ENCODE measurements around the gene KCNN3.

DNA sequence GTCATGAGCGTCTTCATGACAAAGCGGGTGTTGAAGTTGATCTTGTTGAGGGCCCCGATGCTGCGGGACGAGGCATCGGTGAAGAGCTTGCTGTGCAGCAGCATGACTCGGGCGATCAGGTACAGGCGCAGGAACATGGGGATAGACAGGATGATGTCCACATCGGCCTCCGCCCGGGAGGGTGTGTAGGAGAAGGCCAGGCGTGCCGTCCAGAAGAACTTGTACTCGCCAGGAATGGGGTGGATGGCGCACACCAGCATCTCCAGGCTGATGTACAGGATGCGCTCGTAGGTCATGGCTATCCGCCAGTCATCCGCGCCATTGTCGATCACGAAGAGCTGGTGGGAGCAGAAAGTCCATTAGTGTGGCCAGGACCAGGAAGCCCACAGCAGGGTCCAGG, 98.0 kb downstream of the KCNN3 start:
- TF ChIP-seq, protein P1, sequence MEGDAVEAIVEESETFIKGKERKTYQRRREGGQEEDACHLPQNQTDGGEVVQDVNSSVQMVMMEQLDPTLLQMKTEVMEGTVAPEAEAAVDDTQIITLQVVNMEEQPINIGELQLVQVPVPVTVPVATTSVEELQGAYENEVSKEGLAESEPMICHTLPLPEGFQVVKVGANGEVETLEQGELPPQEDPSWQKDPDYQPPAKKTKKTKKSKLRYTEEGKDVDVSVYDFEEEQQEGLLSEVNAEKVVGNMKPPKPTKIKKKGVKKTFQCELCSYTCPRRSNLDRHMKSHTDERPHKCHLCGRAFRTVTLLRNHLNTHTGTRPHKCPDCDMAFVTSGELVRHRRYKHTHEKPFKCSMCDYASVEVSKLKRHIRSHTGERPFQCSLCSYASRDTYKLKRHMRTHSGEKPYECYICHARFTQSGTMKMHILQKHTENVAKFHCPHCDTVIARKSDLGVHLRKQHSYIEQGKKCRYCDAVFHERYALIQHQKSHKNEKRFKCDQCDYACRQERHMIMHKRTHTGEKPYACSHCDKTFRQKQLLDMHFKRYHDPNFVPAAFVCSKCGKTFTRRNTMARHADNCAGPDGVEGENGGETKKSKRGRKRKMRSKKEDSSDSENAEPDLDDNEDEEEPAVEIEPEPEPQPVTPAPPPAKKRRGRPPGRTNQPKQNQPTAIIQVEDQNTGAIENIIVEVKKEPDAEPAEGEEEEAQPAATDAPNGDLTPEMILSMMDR (conservative IDR thresholded peaks at IDR 0.05): no peak
- no peak for TF ChIP-seq ZFX (IDR thresholded peaks at IDR 0.05)
